HG03460 (cell line): Measurements from ENCODE around the gene BCL2L12.

Experiments
- ATAC-seq: cut with Tn5 transposase; IDR thresholded peaks from one replicate; pipeline ENCODE4 v1.9.1; 2021; ENCODE audit not compliant: unreplicated experiment

The BCL2L12 gene

GRCh38 chr19:49641688-49642491 lies 23.8 kb upstream of the BCL2L12 start, which contains the start of gene SCAF1:
Gene SCAF1, plus strand, starts transcription at chr19:49642209. Its CDS starts 2,818 bp downstream, at chr19:49645027.
- peak; percentile 49 for ATAC-seq

GRCh38 chr19:49642492-49643035 lies 23.2 kb upstream of the BCL2L12 start:
- ATAC-seq = no peak

GRCh38 chr19:49643466-49643865 lies 22.3 kb upstream of the BCL2L12 start:
- no peak for ATAC-seq

DNA sequence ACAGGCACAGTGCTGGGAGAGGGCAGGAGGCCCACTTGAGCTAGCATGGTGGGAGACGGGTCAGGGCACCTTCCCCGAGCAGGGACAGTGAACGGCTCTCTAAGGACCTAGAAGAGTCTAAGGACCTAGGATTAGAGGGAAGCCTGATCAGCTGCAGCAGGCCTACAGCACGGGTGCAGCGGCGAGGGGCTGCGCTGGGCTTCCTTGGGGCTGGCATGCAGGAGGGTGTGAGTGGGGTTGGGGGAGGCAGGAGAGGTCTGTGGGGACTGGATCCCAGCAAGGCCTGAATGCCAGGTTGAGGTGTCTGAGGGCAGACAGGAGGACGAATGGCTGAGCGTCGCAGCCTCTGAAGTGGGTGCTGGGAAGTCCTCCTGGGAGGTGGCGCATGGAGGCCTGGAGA lies 20.1 kb upstream of the BCL2L12 start:
- ATAC-seq = no peak

- no peak for ATAC-seq
Measured at GRCh38 chr19:49645995-49646394, 19.7 kb upstream of the BCL2L12 start.

DNA sequence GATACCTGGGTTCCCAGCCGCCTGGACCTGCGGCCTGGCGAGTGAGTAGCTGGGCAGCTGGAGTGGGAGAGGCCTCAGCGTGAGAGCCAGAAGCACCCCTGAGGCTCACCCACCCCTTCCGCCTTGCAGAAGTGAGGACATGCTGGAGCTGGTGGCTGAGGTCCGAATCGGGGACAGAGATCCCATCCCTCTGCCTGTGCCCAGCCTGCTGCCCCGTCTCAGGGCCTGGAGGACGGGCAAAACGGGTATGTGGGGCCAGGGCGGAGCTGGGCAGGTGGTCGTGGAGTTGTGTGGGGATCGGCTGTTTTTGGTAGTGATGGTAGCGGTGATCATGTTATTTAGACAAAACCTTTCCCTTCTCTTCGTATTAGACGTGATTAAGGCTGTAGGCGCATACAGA lies 19.1 kb upstream of the BCL2L12 start:
- ATAC-seq = no peak

- ATAC-seq = no peak
Measured at GRCh38 chr19:49651029-49651819, 14.5 kb upstream of the BCL2L12 start.

DNA sequence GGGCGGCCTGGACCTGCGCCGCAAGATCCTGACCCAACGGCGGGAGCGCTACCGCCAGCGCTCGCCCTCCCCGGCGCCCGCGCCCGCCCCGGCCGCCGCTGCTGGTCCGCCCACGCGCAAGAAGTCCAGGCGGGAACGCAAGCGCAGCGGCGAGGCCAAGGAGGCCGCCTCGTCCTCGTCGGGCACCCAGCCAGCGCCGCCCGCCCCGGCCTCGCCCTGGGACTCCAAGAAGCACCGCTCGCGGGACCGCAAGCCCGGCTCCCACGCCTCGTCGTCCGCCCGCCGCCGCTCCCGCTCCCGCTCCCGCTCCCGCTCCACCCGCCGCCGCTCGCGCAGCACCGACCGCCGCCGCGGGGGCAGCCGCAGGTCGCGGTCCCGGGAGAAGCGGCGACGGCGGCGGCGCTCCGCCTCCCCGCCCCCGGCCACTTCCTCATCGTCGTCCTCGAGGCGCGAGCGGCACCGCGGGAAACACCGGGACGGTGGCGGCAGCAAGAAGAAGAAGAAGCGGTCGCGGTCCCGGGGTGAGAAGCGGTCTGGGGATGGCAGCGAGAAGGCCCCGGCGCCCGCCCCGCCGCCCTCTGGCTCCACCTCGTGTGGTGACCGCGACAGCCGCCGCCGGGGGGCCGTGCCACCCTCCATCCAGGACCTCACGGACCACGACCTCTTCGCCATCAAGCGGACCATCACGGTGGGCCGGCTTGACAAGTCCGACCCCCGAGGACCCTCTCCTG lies 13.7 kb upstream of the BCL2L12 start:
- no peak for ATAC-seq

DNA sequence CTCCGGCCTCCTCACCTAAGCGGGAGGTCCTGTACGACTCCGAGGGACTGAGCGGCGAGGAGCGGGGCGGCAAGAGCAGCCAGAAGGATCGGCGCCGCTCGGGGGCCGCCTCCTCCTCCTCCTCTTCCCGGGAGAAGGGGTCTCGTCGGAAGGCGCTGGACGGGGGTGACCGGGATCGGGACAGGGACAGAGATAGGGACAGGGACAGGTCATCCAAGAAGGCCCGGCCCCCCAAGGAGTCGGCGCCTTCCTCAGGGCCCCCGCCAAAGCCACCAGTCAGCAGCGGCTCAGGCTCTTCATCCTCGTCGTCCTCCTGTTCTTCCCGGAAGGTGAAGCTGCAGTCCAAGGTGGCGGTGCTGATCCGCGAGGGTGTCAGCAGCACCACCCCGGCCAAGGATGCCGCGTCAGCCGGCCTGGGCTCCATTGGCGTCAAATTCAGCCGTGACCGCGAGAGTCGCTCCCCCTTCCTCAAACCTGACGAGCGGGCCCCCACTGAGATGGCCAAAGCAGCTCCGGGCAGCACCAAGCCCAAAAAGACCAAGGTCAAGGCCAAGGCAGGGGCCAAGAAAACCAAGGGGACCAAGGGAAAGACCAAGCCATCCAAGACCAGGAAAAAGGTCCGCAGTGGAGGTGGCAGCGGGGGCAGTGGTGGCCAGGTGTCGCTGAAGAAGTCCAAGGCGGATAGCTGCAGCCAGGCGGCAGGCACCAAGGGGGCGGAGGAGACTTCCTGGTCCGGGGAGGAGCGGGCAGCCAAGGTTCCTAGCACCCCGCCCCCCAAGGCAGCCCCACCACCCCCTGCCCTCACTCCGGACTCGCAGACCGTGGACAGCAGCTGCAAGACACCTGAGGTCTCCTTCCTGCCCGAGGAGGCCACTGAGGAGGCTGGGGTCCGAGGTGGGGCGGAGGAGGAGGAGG lies 12.9 kb upstream of the BCL2L12 start:
- ATAC-seq = no peak

DNA sequence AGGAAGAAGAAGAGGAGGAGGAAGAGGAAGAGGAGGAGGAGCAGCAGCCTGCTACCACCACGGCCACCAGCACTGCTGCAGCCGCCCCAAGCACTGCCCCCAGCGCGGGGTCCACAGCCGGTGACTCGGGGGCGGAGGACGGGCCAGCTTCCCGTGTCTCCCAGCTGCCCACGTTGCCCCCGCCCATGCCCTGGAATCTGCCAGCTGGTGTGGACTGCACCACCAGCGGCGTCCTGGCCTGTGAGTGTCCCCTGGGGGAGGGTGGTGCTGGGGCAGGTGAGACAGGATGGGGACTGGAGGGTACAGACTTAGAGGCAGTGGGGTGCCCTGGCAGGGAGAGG lies 12.3 kb upstream of the BCL2L12 start:
- ATAC-seq = no peak

GRCh38 chr19:49654581-49654980 lies 11.2 kb upstream of the BCL2L12 start:
- ATAC-seq = no peak

DNA sequence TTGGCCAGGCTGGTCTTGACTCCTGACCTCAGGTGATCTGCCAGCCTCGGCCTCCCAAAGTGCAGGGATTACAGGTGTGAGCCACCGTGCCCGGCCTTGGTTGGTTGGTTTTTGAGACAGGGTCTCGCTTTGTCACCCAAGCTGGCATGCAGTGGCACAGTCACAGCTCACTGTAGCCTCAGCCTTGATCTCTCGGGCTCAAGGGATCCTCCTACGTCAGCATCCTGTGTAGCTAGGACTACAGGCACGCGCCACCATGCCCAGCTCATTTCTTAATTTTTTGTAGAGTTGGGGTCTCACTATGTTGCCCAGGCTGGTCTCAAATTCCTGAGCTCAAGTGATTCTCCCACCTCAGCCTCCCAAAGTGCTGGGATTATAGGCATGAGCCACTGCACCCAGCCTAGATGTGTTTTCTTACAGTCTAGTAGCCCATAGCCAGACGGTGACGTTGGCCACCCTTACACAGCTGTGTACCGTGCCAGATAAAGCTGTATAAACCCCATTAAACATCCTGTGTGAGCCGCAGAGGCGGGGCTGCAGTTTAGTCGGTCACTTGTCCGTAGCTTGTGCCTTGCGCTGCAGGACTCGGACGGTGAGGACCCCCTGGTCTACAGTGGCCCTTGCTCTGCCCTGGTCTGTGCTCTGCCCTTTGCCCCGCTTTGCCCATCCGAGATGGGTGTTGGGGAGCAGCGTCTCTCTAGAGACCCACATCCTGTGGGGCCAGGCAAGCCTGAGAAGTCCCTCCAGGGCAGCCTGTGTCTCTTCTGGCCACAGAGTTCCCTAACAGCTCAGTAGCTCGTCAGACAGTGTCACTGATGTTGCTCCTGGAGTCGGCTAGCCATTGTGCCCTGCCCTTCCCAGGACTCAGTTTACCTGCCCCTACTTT lies 9.9 kb upstream of the BCL2L12 start:
- ATAC-seq = no peak

- ATAC-seq = no peak
Measured at GRCh38 chr19:49656456-49657109, 9.2 kb upstream of the BCL2L12 start.

- no peak for ATAC-seq
Measured at GRCh38 chr19:49657493-49658138, 8.1 kb upstream of the BCL2L12 start.

DNA sequence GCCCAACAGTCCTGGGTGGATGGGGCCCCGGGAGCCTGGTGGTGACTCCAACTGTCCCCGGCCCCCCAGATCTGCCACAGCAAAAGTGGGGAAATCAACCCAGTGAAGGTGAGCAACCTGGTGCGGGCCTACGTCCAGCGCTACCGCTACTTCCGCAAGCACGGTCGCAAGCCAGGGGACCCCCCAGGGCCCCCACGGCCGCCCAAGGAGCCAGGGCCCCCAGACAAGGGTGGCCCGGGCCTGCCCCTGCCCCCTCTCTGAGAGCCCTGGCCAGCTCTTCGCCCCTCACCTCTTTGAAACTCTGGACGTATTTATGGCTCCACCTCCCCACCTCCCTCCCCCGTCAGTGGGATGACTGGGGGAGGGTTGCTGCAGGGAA lies 7.6 kb upstream of the BCL2L12 start:
- no peak for ATAC-seq

DNA sequence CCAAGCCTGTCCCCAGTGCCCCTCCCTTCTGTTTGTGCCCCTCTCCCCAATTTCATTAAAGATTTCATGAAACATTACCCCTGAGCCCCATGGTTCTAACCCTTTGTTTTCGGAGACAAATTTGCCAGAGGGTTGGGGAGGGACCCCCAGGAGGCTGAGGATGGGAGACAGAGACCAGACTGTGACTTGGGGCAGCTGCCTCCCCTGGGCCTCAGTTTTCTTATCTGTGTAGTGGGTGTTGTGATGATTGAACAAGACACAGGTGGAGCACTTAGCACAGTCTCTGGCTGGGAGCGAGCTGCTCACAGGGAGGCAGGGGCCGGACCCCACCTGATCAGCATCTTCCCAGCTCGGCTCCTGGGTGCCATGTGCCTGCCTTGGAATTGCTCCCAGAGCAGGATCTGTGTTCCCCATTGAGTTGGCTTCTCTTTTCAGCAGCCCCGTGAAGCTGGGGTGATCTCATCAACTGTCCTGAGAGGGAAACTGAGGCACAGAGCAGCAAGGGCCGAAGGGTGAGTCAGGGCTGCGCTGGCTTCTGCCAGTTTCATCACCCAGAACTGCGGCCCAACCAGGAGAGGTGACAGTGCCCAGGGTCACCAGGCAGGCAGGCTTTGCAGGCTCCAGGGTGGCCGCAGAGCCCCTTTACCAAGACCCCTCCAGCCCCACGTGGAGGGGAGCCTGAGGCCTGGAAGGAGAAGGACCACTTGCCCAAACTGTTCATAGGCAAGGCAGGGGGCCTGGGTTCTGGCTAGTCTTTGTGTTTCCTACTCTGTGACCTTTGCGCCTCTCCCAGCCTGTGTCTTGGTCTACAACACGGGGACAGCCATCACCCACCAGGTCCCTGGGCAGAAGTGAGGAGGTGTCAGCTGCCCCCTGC lies 6.9 kb upstream of the BCL2L12 start:
- ATAC-seq = no peak

GRCh38 chr19:49660338-49660961 lies 5.3 kb upstream of the BCL2L12 start:
- no peak for ATAC-seq
